ENCODE results near the gene ENPP4.
"Not testable (repeated sequence)": the region's sequence is repeated elsewhere in the genome, so short reads cannot be mapped to it uniquely, and the experiment has no call there.

ENPP4 gene

DNA sequence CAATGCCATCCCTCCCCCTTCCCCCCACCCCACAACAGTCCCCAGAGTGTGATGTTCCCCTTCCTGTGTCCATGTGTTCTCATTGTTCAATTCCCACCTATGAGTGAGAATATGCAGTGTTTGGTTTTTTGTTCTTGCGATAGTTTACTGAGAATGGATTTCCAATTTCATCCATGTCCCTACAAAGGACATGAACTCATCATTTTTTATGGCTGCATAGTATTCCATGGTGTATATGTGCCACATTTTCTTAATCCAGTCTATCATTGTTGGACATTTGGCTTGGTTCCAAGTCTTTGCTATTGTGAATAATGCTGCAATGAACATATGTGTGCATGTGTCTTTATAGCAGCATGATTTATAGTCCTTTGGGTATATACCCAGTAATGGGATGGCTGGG, 1.5 kb downstream of the ENPP4 start:
- DNase-seq (ENCODE audit: low read depth), result not testable (repeated sequence)

DNA sequence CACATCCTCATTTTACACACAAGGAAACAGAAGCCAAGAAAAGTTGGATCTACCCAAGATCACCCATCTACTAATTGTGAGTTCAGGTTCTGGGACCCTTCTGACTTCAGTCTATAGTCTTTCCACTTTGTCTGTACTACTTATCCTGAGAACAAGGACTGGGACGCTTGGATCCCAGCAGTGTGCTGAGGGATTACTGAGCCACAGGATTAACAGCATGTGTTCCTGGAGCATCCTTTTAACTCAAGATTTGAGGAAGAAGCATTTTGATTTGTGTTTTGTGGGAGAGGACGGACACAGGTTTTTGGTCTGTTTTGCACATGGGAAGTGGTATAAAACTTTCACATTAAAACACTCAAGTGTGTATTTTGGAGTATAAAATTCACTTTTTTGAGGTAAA, 4.4 kb downstream of the ENPP4 start:
- no peak for DNase-seq (ENCODE audit: low read depth)

DNA sequence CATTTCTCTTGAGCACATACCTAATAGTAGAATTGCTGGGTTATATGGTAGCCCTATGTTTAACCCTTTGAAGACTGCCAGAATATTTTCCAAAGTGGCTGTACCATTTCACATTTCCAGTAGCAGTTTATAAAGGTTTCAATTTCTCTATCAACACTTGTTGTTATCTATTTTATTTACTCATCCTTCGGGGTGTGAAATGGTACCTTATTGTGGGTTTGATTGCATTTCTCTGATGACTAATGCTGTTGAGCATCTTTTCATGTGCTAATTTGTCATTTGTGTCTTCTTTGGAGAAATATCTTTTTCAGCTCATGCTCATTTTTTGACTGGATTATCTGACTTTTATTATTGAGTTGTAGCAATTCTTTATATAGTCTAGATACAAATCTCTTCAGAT, 5.4 kb downstream of the ENPP4 start:
- DNase-seq (ENCODE audit: low read depth), result no peak

DNA sequence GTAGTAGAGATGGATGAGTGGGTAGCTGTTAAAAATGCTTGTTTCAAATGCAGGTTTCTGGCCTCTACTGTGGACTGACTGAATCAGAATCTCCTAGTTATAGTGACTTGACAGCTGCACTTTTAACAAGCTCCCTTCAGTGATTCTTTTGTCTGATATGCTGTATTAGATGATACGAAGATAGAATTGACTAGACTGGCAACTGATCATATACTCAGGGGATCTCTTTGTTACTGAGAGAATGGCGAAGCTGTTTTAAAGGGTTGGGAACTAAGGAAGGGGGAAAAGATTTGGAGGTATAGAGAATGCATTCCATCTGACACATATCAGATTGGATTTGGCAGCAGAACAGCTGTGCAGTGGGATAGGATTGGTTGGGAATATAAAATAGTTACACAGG, 7.0 kb downstream of the ENPP4 start:
- no peak for DNase-seq (ENCODE audit: low read depth)

DNA sequence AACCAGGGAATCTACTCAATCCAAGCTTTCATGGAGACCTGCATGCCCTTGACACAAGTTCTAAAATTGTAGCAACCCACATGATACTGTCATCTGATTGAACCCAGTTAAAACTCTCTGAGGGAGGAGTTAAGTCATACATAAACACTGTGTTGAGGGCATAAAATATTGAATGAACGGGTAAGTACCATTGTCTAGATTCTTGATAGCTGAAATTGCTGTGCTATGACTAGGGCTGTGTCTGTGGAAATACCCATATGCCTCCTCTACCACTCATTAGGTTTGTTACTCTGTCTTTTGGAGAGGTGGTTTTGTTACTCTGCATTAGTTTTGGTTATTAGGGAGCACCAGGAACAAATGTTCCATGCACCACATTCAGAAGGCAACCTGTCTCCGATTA, 7.6 kb downstream of the ENPP4 start:
- no peak for DNase-seq (ENCODE audit: low read depth)

DNA sequence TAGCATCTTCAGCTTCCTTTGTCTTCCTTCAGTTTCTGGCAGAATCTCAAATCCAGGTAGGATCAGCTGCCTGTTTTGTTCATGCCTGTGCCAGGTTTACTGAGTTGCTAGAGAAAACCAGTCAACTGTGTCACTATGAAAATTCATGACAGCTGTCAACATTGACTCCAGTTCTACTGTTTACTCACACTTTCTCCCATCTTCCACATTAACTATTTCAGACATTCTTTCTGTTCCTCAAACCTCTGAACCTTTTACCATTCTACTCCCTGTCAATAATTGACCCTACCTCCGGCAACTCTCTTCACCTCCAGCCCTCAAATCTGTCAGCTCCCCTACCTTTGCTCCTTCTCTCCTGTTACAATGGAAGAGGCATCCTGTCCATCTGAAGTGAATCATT, 8.5 kb downstream of the ENPP4 start:
- DNase-seq (ENCODE audit: low read depth), result no peak

DNA sequence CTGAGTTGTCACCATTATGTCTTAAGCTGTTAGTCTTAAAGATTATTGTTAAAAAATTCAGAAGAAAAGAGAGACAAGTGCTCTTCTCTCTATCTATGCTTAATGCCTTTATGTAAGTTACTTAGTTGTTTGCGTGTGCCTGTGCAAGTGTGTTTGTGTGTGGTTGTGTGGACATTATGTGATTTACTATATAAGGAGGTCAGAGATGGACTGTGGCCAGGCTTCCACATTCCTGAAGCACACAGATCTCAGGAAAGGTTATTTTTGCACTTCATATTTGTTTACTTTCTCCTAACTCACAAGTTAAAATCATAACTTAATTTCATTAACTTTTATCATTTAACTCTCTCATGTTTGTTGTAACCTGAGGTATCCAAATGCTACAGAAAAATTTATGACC, 14.5 kb downstream of the ENPP4 start:
- no peak for DNase-seq (ENCODE audit: low read depth)

DNA sequence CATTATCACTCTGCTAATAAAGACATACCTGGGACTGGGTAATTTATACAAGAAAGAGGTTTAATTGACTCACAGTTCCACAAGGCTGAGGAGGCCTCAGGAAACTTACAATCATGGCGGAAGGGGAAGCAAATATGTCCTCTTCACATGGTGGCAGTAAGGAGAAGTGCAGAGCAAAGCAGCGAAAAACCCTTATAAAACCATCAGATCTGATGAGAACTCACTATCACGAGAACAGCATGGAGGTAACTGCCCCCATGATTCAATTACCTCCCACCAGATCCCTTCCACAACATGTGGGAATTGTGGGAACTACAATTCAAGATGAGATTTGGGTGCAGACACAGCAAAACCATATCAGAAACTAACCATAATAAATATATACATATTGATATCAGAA, 19.3 kb downstream of the ENPP4 start:
- not testable (repeated sequence) for DNase-seq (ENCODE audit: low read depth)

DNA sequence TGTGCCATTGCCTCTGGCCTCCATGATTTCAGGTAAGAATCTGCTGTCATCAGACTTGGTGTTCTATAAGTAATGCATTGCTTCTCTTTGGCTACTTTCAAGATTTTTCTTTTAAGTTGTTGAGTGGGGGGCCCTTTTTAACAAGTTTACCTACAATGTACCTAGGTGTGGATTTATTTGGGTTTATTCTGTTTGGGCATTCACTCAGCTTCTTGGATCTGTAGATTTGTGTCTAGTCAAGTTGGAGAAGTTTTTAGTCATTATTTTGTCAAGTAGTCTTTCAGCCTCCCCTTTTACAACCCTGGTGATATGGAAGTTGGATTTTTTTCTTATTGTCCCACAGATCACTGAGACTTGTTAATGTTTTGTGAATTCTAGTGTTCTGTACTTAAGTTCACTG, 26.9 kb downstream of the ENPP4 start:
- no peak for DNase-seq (ENCODE audit: low read depth)

DNA sequence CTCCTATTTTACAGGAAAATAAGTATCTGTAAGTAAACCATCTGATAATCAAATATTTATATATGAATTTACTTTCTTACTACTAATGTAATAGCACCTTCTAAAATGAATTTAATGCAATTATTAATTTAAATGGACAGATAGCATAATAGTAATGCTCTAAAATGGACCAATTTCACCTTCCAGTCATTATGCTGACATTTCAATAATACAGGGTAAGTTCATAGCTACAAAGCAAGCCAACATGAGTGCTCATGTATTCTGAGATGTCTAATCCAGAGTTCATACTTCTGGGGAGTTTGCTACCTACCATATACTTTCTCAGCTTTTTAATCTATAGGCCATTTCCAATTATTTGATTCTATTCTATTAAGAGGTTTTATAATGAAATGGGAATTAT, 29.4 kb downstream of the ENPP4 start:
- no peak for DNase-seq (ENCODE audit: low read depth)

DNA sequence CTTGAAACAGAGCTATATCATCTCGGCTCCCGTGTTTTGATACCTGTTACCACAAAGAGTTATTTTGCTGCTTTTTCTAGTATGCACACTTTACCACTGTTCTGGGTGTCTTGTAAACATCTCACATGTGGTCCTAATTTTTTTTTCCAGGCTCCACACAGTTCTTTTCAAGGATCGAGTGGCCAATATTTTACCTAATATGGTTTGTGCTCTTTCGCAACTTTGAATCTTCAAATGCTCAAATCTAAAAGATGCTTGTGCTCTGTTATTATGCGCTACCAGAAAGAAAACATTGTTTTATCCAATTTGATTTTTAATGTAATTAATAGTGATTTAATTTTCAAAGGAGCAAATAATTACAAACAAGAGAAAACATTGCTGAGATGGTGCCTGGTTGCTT, 30.3 kb downstream of the ENPP4 start:
- no peak for DNase-seq (ENCODE audit: low read depth)

DNA sequence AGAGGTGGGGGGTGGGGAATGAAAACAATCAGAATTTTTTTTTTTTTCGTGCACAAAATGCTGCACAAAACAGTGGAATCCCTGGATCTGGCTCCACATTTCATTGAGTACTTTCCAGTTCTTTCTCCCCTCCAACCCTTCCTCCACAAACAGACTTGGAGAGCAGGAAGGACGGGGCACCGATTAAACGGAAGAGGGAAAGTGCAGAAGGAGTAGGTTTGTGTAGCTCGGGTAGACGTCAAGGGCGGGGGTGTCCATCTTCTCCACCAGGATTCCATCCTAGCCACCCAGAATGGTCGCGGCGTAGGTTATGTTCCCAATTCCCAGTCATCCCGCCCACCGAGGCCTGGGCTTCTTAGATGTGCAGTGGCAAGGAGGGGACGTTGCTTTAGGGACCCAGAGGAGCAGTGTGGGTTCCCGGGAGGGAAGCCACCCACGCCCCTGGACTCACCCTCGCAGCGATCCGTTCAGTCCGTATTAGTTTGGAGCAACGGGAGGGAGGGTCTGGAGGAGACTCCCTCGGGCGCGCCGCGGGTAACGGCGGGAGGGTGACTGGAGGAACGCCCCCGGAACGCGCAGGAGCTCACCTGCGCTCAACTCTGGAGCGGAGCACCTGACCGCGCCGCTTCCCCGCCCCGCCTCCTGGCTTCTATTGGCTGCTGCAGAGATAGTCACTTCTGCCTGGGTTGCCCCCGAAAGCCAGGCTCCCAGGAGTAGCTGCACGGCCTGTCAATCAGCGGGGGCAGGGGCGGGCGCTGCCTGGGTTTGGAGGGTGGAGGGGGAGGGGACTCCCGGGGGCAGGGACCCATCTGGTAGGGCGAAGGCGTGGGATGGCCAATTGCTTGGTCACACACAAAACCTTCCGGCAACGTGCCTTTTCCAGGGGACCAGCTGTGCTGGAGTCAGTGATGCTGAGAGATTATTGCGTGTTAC, 40.8 kb downstream of the ENPP4 start, which contains the start of gene ENPP5:
Gene ENPP5 (minus strand): TSS at position 624 of the 933 bp plus-strand sequence. CDS start 2,718 bp downstream, outside the sequence.
- peak; percentile 9 for DNase-seq (ENCODE audit: low read depth)

DNA sequence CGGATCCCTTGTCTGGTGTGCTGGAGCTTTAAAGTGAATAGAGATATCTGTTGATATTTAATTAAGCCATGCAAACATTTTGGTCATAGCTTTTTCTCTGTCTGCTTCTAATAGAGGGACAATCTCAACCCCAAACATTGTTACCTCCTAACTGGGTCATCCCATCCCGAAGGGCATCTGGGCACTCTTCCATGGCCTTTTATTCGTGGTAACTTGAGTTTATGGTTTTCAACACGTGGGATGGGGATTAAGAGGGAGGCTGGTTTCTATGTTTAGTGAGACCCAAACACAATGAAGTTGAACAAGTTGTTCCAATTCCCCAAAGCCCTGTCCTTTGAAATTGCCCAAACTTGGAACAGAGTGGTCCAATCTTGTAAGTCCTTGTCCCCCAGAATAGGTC, 42.4 kb downstream of the ENPP4 start:
- no peak for DNase-seq (ENCODE audit: low read depth)

DNA sequence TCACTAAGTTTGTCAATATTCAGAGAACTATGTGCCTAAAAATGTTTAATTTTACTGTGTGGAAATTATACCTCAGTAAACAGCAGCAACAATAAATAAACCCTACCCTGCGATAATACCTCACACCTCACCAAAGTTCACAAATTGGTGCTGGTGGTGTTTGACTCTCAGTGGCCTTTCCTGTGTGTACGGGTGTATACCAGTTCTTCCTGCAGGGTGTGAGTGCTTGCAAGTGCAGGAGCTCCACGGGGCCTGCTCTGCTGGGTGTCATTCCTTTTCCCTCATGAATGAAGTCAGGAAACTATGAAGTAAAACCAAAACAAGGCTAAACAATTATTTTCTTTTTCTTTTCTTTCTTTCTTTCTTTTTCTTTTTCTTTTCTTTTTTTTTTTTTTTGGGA, 45.1 kb downstream of the ENPP4 start:
- DNase-seq (ENCODE audit: low read depth), result no peak

DNA sequence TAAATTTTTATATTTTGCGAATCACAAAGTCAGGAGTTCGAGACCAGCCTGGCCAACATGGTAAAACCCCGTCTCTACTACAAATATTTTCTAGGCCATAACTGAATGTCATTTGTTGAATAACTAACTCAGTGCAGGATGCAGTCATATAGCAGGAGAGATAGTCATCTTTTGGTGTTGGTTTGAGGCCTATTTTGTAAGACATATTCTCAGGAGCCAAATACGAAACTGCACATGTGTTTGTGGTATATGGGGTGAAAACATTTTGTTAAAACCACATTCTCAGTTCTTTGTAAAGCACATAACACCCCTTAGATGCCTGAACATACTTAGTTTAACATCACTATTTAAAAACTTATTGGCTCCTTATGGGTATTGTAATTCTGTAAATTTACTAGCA, 45.7 kb downstream of the ENPP4 start:
- no peak for DNase-seq (ENCODE audit: low read depth)

DNA sequence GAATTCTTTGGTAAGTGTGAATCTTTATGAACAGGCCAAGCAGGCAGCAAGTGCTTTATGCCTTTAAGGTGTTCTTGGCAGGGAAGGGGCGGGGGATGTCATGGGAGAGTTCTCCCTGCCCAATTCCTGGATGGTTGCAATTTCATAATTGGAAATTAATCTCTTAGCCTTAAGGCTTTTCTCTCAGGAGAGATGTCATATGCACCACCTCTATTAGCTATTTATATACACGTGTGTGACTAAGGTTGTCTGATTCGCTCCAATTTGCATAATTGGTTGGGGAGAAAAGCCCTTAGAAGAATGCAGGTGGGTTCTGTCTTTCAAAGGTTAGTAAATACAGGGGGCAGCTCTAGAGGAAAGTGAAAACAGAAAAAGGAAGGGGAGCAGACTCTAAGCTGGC, 46.2 kb downstream of the ENPP4 start:
- no peak for DNase-seq (ENCODE audit: low read depth)

DNA sequence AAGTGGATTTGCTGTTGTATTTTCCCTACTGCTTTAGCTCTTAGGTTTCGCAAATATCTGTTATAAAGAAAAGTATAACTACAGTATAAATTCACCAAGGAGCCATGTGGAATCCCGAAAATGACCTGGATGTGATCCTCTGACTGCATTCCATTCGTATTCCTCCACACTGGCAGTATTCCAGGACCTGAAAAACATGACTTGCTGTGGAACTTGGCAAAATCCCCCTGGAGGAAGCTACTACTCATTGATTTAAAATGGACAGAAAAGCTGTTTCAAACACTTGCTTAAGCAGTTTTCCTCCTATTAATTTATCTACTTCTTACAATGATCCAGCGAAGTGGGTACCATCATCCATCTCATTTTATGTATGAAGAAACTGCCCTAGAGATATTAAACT, 54.3 kb downstream of the ENPP4 start:
- peak; percentile 64 for DNase-seq (ENCODE audit: low read depth)

DNA sequence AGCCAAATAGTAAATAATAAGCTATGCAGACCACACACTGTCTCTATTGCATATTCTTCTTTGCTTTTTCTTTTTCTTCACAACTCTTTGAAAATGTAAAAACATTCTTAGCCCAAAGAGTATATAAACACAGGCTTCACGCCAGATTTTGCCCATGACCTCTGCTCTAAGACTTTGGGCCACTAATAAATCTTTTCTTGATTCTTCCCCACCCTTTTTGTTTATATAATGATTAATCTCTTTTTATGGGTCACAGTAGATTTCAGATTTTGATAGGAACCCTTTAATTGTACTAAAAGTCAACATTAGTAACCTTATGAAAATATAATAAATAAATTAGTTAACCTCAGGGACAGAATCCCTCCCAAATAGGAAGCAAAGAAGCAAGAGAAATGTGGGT, 56.8 kb downstream of the ENPP4 start:
- DNase-seq (ENCODE audit: low read depth), result no peak

DNA sequence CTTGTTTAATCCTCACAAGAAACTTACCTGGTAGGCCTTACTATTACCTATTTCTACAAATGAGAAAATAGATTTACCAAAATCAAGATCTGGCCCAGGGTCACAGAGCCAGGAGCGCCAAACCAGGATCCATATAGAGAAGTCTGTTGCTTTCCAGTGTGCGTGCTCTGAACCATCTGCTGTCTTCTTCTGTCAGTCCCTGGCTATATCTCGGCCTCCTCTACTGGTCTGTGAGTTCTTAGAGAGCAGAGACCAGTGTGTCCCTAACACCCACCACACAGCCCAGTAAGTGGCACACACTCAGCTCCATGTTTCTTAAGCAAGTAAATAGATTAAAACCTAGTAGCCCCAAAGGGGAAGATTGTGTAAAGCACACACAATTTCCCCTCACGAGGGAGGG, 59.9 kb downstream of the ENPP4 start:
- DNase-seq (ENCODE audit: low read depth), result no peak

DNA sequence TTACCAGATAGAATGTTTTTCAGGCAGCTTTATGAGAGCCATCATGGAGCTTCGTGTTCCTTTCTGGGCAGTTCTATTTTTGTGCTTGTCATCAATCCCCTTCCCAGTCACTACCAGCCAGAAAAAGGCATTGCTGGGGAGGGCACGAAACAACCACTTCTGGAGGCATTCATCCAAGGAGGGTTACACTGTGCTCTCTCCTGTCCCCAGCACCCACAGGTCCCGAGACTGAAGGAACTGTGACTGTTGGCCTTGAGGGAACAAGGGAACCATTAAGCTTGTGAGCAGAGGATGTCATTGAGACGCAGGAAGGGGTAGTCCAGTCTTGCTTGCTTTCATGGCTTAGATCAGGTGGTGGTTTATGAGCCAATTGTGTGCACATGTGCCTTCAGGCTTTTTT, 61.1 kb downstream of the ENPP4 start:
- no peak for DNase-seq (ENCODE audit: low read depth)

DNA sequence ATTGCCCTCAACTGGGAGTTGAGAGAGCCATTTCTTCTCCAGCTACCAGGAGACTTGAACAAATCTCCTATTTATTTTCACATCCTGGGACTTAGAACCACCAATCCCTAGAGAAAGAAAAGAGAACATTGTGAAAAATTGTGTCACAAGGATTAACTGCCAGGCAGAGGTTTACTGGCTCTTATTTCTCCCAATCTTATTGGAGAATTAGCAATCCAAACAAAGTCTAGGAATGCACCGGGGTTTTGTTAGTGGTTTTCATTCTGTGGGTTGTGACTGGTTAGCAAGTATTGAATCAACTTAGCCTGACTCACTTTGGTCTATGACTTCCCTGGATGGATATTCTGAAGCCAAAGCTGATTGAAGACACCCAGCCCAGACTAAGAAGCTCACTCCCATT, 62.2 kb downstream of the ENPP4 start:
- DNase-seq (ENCODE audit: low read depth), result peak; percentile 91

Data from iris pigment epithelial cell (primary cell).